Activated CD4-positive, alpha-beta T cell treated with anti-CD3 and anti-CD28 coated beads, Interleukin-10, Interleukin-2, amounts not matched to agents 100 ng/mL and 50 ng/mL, durations not matched to agents 16 hours and 8 hours (primary cell): Measurements from ENCODE around the gene SDE2.
"Not testable (repeated sequence)": the region's sequence is repeated elsewhere in the genome, so short reads cannot be mapped to it uniquely, and the experiment has no call there.

Source experiments
- DNase-seq: peaks from one replicate; pipeline ENCODE4 v3.0.0-alpha.2; 2020

SDE2 gene

GRCh38 chr1:225941187-225941941 lies 57.8 kb downstream of the SDE2 start, which contains the start of gene LEFTY2:
Gene LEFTY2 (minus strand): TSS chr1:225941220. CDS start chr1:225941140, 80 bp downstream.
- DNase-seq, result no peak

GRCh38 chr1:225940385-225941151 lies 58.6 kb downstream of the SDE2 start:
- DNase-seq, result no peak

- not testable (repeated sequence) for DNase-seq
Observed at GRCh38 chr1:225939939-225940310, 59.2 kb downstream of the SDE2 start.

- not testable (repeated sequence) for DNase-seq
Observed at GRCh38 chr1:225939097-225939938, 59.8 kb downstream of the SDE2 start.

GRCh38 chr1:225937048-225937968 lies 61.8 kb downstream of the SDE2 start:
- no peak for DNase-seq

- DNase-seq, result no peak
Observed at GRCh38 chr1:225936523-225936922, 62.6 kb downstream of the SDE2 start.

- DNase-seq, result not testable (repeated sequence)
Observed at GRCh38 chr1:225936086-225936485, 63.1 kb downstream of the SDE2 start.

GRCh38 chr1:225934711-225935110 lies 64.4 kb downstream of the SDE2 start:
- DNase-seq, result no peak

GRCh38 chr1:225933072-225933471 lies 66.1 kb downstream of the SDE2 start:
- DNase-seq, result no peak
